A549 (cell line): ENCODE measurements around the gene VRTN. TPM values are rescaled to one million over a fixed set of nuclear protein-coding genes. Genes with fewer than 3 reads are reported as not detected.

Source experiments
- ATAC-seq, 2 experiments: fragments of 200-7000 bp in 1 of 2; fragments of >200 bp in 1 of 2; cut with Nextera tagmentation in 1 of 2; cut with Tn5 transposase in 1 of 2; 3 replicates each; pipeline versions ENCODE4 v1.8.0 to v1.9.1; 2018 to 2020; ENCODE audit warnings: mild to moderate bottlenecking in 1 of 2, moderate library complexity in 1 of 2
- CTCF ChIA-PET: fragments of 300-600 bp; sonication (Branson Sonifier 250); formaldehyde crosslinking; extraction: SDS; loops from one replicate; lab custom pipeline; 2021; ENCODE audit warnings: antibody characterized with exemption, inconsistent platforms; lab: Yijun Ruan, JAX
- POLR2A ChIA-PET: fragments of 350-600 bp; formaldehyde crosslinking; extraction: SDS; loops from one replicate; lab custom pipeline; 2021; ENCODE audit warnings: antibody characterized with exemption, inconsistent platforms; lab: Yijun Ruan, JAX
- DNase-seq, 2 experiments: peaks; one replicate each; pipeline versions ENCODE4 v3.0.0 to v3.0.0-alpha.2; 2011 to 2016; ENCODE audit warnings: low read depth in 1 of 2, low spot score in 1 of 2
- FAIRE-seq: peaks from 2 replicates; lab custom pipeline; 2011; peaks lifted over from hg19 to GRCh38; lab: Jason Lieb, UNC
- H3K27ac ChIP-seq, 2 experiments: fragments of >200 bp; sonication (Bioruptor Twin); formaldehyde crosslinking; 3 replicates each; pipeline ENCODE4 v1.5.1; 2016 to 2017
- H3K4me1 ChIP-seq: fragments of >200 bp; sonication (Bioruptor Twin); formaldehyde crosslinking; 3 replicates; pipeline ENCODE4 v1.6.1; 2016
- H3K4me2 ChIP-seq: fragments of >200 bp; sonication (Bioruptor Twin); formaldehyde crosslinking; 3 replicates; pipeline ENCODE4 v1.6.1; 2016
- H3K4me3 ChIP-seq: fragments of >200 bp; sonication (Bioruptor Twin); formaldehyde crosslinking; 3 replicates; pipeline ENCODE4 v1.5.1; 2016
- H3K9me3 ChIP-seq: fragments of >200 bp; sonication (Bioruptor Twin); formaldehyde crosslinking; 3 replicates; pipeline ENCODE4 v1.6.1; 2016
- CBX2 ChIP-seq: fragments of 200-600 bp; sonication (generic); IDR thresholded peaks from 2 replicates; pipeline ENCODE4 v1.6.1; 2016; ENCODE audit warnings: low read depth, mild to moderate bottlenecking, borderline replicate concordance
- CEBPB ChIP-seq, 2 experiments: fragments of >200 bp in 1 of 2; sonication (Bioruptor Twin) in 1 of 2; formaldehyde crosslinking in 1 of 2; IDR thresholded peaks; 2 replicates each; pipeline ENCODE4 v1.6.1; 2012 to 2016
- CTCF ChIP-seq: fragments of >200 bp; sonication (Bioruptor Twin); formaldehyde crosslinking; IDR thresholded peaks from 3 replicates; pipeline ENCODE4 v1.5.1; 2016
- E2F6 ChIP-seq: IDR thresholded peaks from 2 replicates; pipeline ENCODE4 v1.6.1; 2012; ENCODE audit warnings: low read depth, borderline replicate concordance
- EP300 ChIP-seq, 2 experiments: fragments of >200 bp; sonication (Bioruptor Twin); formaldehyde crosslinking; IDR thresholded peaks; 2 replicates in 1 of 2; 3 replicates in 1 of 2; pipeline ENCODE4 v1.6.1; 2016 to 2017
- ESRRA ChIP-seq: fragments of 150-350 bp; IDR thresholded peaks from 2 replicates; pipeline ENCODE4 v1.6.1; 2014; ENCODE audit warnings: mild to moderate bottlenecking, low read length, borderline replicate concordance
- FOSB ChIP-seq: fragments of 250-450 bp; sonication (Bioruptor Pico); IDR thresholded peaks from 2 replicates; pipeline ENCODE4 v1.5.0; 2020; ENCODE audit warnings: mild to moderate bottlenecking, moderate library complexity
- FOSL2 ChIP-seq, 2 experiments: fragments of 450-650 bp in 1 of 2; fragments of >200 bp in 1 of 2; sonication (Bioruptor Twin) in 1 of 2; formaldehyde crosslinking; IDR thresholded peaks; 2 replicates each; pipeline versions ENCODE4 v1.5.0 to v1.6.1; 2016 to 2020; ENCODE audit warnings: mild to moderate bottlenecking in 1 of 2, moderate library complexity in 1 of 2
- HES2 ChIP-seq: fragments of >200 bp; sonication (Bioruptor Twin); formaldehyde crosslinking; IDR thresholded peaks from 2 replicates; pipeline ENCODE4 v1.6.1; 2016
- HEYL ChIP-seq: fragments of 250-450 bp; sonication (Bioruptor Pico); IDR thresholded peaks from 2 replicates; pipeline ENCODE4 v1.8.0; 2021; ENCODE audit warnings: mild to moderate bottlenecking, moderate library complexity
- HOXA7 ChIP-seq: fragments of 250-450 bp; sonication (Bioruptor Pico); IDR thresholded peaks from 2 replicates; pipeline ENCODE4 v1.5.0; 2020; ENCODE audit warnings: mild to moderate bottlenecking, moderate library complexity
- HOXB13 ChIP-seq: fragments of 250-450 bp; sonication (Bioruptor Pico); IDR thresholded peaks from 2 replicates; pipeline ENCODE4 v1.5.0; 2020; ENCODE audit warnings: low read depth, mild to moderate bottlenecking, moderate library complexity
- HOXB5 ChIP-seq: fragments of 250-450 bp; sonication (Bioruptor Pico); IDR thresholded peaks from 2 replicates; pipeline ENCODE4 v1.5.0; 2020; ENCODE audit warnings: mild to moderate bottlenecking, moderate library complexity
- JUNB ChIP-seq: fragments of >200 bp; sonication (Bioruptor Twin); formaldehyde crosslinking; IDR thresholded peaks from 2 replicates; pipeline ENCODE4 v1.6.1; 2016
- KDM1A ChIP-seq: fragments of 200-600 bp; sonication (generic); IDR thresholded peaks from 2 replicates; pipeline ENCODE4 v1.6.1; 2016; ENCODE audit warnings: low read depth, mild to moderate bottlenecking
- MAFK ChIP-seq: fragments of 450-650 bp; IDR thresholded peaks from 2 replicates; pipeline ENCODE4 v1.6.1; 2014; ENCODE audit not compliant: partially characterized antibody
- MAZ ChIP-seq: fragments of 150-350 bp; IDR thresholded peaks from 2 replicates; pipeline ENCODE4 v1.6.1; 2014; ENCODE audit warnings: antibody characterized with exemption, low read depth, low read length, borderline replicate concordance
- MYC ChIP-seq: IDR thresholded peaks from 2 replicates; pipeline ENCODE4 v1.6.1; 2012; ENCODE audit warnings: mild to moderate bottlenecking, inconsistent platforms, low read length, improper control_type of control experiment, borderline replicate concordance
- NPAS2 ChIP-seq: fragments of 250-450 bp; sonication (Bioruptor Pico); IDR thresholded peaks from 2 replicates; pipeline ENCODE4 v1.8.0; 2022; ENCODE audit warnings: mild to moderate bottlenecking, moderate library complexity, borderline replicate concordance
- POLR2A ChIP-seq: IDR thresholded peaks from 2 replicates; pipeline ENCODE4 v1.6.1; 2012; ENCODE audit warnings: mild to moderate bottlenecking, low read length
- POLR2AphosphoS2 ChIP-seq: conservative IDR thresholded peaks from 2 replicates; pipeline ENCODE4 v1.6.1; 2012; ENCODE audit warnings: low read length, improper control_type of control experiment, inconsistent platforms
- RARB ChIP-seq: fragments of 250-450 bp; sonication (Bioruptor Pico); IDR thresholded peaks from 2 replicates; pipeline ENCODE4 v1.8.0; 2021; ENCODE audit warnings: mild to moderate bottlenecking, moderate library complexity
- RCOR1 ChIP-seq: fragments of 150-350 bp; IDR thresholded peaks from 2 replicates; pipeline ENCODE4 v1.6.1; 2014; ENCODE audit warnings: antibody characterized with exemption, low read length, low read depth
- RNF2 ChIP-seq: fragments of 200-600 bp; sonication (generic); IDR thresholded peaks from 2 replicates; pipeline ENCODE4 v1.6.1; 2016; ENCODE audit warnings: low read depth, mild to moderate bottlenecking, antibody characterized with exemption, moderate library complexity, borderline replicate concordance
- SMC3 ChIP-seq: fragments of >200 bp; sonication (Bioruptor Twin); formaldehyde crosslinking; IDR thresholded peaks from 3 replicates; pipeline ENCODE4 v1.6.1; 2018; ENCODE audit warnings: inconsistent platforms
- SREBF2 ChIP-seq: fragments of 450-650 bp; IDR thresholded peaks from 2 replicates; pipeline ENCODE4 v1.6.1; 2014; ENCODE audit warnings: mild to moderate bottlenecking, moderate library complexity
- TFCP2L1 ChIP-seq: fragments of 250-450 bp; sonication (Bioruptor Pico); IDR thresholded peaks from 2 replicates; pipeline ENCODE4 v1.5.0; 2021; ENCODE audit warnings: mild to moderate bottlenecking
- USF2 ChIP-seq: fragments of 450-650 bp; IDR thresholded peaks from 2 replicates; pipeline ENCODE4 v1.6.1; 2014; ENCODE audit warnings: antibody characterized with exemption
- WGBS: methylation state at CpG from one replicate; pipeline ENCODE4 v1.1.6; 2017; ENCODE audit errors: missing lambda C conversion rate; 5-methylcytosine and 5-hydroxymethylcytosine counted together
- polyA plus RNA-seq, 4 experiments: library from polyadenylated mRNA; depleted of rRNA in 3 of 4; stranded (reverse); fragments of >200 nt; fragmentation: RNase III in 1 of 4; extraction: RNeasy Plus Mini Kit Qiagen cat#74134 plus additional on column Dnase treatment in 1 of 4; gene quantifications; 2 replicates in 3 of 4; 3 replicates in 1 of 4; pipeline ENCODE4 v1.2.3, GENCODE V29; 2011 to 2017
- TF ChIP-seq, protein P1 (sequence below): fragments of 250-450 bp; sonication (Bioruptor Pico); IDR thresholded peaks from 2 replicates; pipeline ENCODE4 v1.5.0; 2020; ENCODE audit warnings: low read depth, mild to moderate bottlenecking, moderate library complexity
- TF ChIP-seq, protein P2 (sequence below): fragments of 200-600 bp; sonication (generic); IDR thresholded peaks from 2 replicates; pipeline ENCODE4 v1.6.1; 2016; ENCODE audit warnings: antibody characterized with exemption, mild to moderate bottlenecking, moderate library complexity

Gene VRTN
- polyA plus RNA-seq, 2 of the 4 experiments (the other 2 are of a cell fraction), result not detected

- H3K4me3 ChIP-seq, result no peak overlapping the region
- no peaks in the 10 kb centered on the region for H3K4me1 ChIP-seq
- ChIA-PET CTCF (interaction anchor here (0.9 to 8.7 kb wide), 3 partner anchors 9 to 22 kb away, joined by 3 to 58 read pairs (median 14); partner anchors contain the start of gene ABCD4), POLR2A (no interaction called here)
- TF ChIP-seq HOXB13 (CRISPR knock-in tag) (no peak), MYC (no peak), RNF2 (no peak), HEYL (CRISPR knock-in tag) (no peak), CEBPB (IDR thresholded peaks at IDR 0.05) (no peak), CTCF (no peak), TFCP2L1 (CRISPR knock-in tag) (no peak), NPAS2 (no peak), HOXB5 (CRISPR knock-in tag) (no peak), SREBF2 (no peak), MAZ (no peak), HES2 (no peak), JUNB (no peak), POLR2AphosphoS2 (no peak), POLR2A (no peak), FOSL2 (IDR thresholded peaks at IDR 0.05) (no peak), FOSL2 (CRISPR knock-in tag; IDR thresholded peaks at IDR 0.05) (no peak), KDM1A (no peak), ESRRA (no peak), MAFK (no peak)
- TF ChIP-seq, protein P1, sequence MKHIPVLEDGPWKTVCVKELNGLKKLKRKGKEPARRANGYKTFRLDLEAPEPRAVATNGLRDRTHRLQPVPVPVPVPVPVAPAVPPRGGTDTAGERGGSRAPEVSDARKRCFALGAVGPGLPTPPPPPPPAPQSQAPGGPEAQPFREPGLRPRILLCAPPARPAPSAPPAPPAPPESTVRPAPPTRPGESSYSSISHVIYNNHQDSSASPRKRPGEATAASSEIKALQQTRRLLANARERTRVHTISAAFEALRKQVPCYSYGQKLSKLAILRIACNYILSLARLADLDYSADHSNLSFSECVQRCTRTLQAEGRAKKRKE (CRISPR knock-in tag), result no peak
- H3K27ac ChIP-seq, result no peak overlapping the region
- FAIRE-seq (no peak), DNase-seq (no peak), ATAC-seq (no peak)
- H3K4me2 ChIP-seq, result no peak overlapping the region
- 15% methylated on average over 2 of the region's 2 CpGs for WGBS
- no peaks in the 10 kb centered on the region for H3K9me3 ChIP-seq
These were observed 36.1 kb upstream of the VRTN start for GRCh38 chr14:74312161-74312560.

DNA sequence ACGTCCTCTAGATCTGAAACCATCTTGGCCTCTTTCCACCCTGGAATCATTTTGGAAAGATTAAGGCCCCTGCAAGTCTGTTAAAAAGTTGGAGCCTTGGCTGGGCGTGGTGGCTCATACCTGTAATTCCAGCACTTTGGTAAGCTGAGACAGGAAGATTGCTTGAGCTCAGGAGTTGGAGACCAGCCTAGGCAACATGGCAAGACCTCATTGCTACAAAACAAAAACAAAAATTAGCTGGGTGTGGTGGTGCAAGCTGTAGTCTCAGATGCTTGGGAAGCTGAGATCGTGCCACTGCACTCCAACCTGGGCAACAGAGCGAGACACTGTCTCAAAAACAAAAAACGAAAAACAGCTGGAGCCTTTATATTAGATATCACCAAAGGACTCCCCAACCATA lies 34.7 kb upstream of the VRTN start:
- no peaks in the 10 kb centered on the region for H3K9me3 ChIP-seq
- FAIRE-seq (no peak), ATAC-seq (no peak), DNase-seq (no peak)
- no peak overlapping the region for H3K27ac ChIP-seq
- POLR2A ChIA-PET, result interaction anchor here (0.6 to 0.7 kb wide), 2 partner anchors 69 to 559 kb away, joined by 4 to 7 read pairs; no protein-coding TSS in a partner anchor
- CTCF ChIA-PET, result interaction anchor here (0.9 to 8.7 kb wide), 4 partner anchors 10 to 166 kb away, joined by 3 to 58 read pairs (median 8); partner anchors contain the start of gene ABCD4
- WGBS, result 58% methylated on average over 5 of the region's 5 CpGs
- no peak overlapping the region for H3K4me3 ChIP-seq
- no peaks in the 10 kb centered on the region for H3K4me1 ChIP-seq
- H3K4me2 ChIP-seq, result no peak overlapping the region
- TF ChIP-seq SMC3 (no peak), USF2 (no peak), EP300 (IDR thresholded peaks at IDR 0.05) (no peak), CBX2 (no peak), POLR2A (no peak), CEBPB (IDR thresholded peaks at IDR 0.05) (no peak), HOXB5 (CRISPR knock-in tag) (no peak), FOSL2 (IDR thresholded peaks at IDR 0.05) (no peak), FOSL2 (CRISPR knock-in tag; IDR thresholded peaks at IDR 0.05) (no peak), E2F6 (no peak), RARB (CRISPR knock-in tag) (no peak), HOXA7 (CRISPR knock-in tag) (no peak), FOSB (CRISPR knock-in tag) (no peak), RCOR1 (no peak)
- TF ChIP-seq, protein P2, sequence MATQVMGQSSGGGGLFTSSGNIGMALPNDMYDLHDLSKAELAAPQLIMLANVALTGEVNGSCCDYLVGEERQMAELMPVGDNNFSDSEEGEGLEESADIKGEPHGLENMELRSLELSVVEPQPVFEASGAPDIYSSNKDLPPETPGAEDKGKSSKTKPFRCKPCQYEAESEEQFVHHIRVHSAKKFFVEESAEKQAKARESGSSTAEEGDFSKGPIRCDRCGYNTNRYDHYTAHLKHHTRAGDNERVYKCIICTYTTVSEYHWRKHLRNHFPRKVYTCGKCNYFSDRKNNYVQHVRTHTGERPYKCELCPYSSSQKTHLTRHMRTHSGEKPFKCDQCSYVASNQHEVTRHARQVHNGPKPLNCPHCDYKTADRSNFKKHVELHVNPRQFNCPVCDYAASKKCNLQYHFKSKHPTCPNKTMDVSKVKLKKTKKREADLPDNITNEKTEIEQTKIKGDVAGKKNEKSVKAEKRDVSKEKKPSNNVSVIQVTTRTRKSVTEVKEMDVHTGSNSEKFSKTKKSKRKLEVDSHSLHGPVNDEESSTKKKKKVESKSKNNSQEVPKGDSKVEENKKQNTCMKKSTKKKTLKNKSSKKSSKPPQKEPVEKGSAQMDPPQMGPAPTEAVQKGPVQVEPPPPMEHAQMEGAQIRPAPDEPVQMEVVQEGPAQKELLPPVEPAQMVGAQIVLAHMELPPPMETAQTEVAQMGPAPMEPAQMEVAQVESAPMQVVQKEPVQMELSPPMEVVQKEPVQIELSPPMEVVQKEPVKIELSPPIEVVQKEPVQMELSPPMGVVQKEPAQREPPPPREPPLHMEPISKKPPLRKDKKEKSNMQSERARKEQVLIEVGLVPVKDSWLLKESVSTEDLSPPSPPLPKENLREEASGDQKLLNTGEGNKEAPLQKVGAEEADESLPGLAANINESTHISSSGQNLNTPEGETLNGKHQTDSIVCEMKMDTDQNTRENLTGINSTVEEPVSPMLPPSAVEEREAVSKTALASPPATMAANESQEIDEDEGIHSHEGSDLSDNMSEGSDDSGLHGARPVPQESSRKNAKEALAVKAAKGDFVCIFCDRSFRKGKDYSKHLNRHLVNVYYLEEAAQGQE, result no peak
